ENCODE measurements around the gene ARHGEF33. TPM values are rescaled to one million over a fixed set of nuclear protein-coding genes. Genes with fewer than 3 reads are reported as not detected.

The ARHGEF33 gene
- total RNA-seq, 1 experiment from 2014 or later, result 0.41 TPM

GRCh38 chr2:38959938-38960608, 70.4 kb downstream of the ARHGEF33 start:
- peaks cover 3% of the 10 kb centered on the region; the same call in 1 of the 2 replicates for H3K27me3 ChIP-seq (ENCODE audit: control insufficient read depth, insufficient read depth, low read length)
- peak overlapping the region; percentile 30 to 43 for H3K4me3 ChIP-seq (ENCODE audit: low read depth in 2 of 2, low read length in 2 of 2)
- TF ChIP-seq TCF7L2 (IDR thresholded peaks at IDR 0.05; ENCODE audit: low read depth, low read length) (peak; percentile 69), POLR2AphosphoS5 (IDR thresholded peaks at IDR 0.05; ENCODE audit: low read depth, low read length) (no peak), REST (IDR thresholded peaks at IDR 0.05; ENCODE audit: insufficient read depth in 1 of 2, low read depth in 2 of 2, low read length in 1 of 2) (no peak), CTCF (IDR thresholded peaks at IDR 0.05) (peak; percentile 23)
- BruUV-seq (replicated peaks), result no TSS peak
- intact Hi-C loops (cut with micrococcal nuclease; ENCODE audit: unreplicated experiment), result no loop called here
- H3K36me3 ChIP-seq (ENCODE audit: control insufficient read depth, insufficient read depth, low read length), result no peaks in the 10 kb centered on the region
- POLR2A ChIA-PET, result no interaction called here
- CTCF ChIA-PET, result interaction anchor here (0.6 kb wide), 1 partner anchor 12 kb away, joined by 3 read pairs; no protein-coding TSS in a partner anchor
- H3K9me3 ChIP-seq (ENCODE audit: control insufficient read depth, insufficient read depth, low read depth, low read length), result no peaks in the 10 kb centered on the region
- ATAC-seq, result peak; percentile 95
- DNase-seq (ENCODE audit: low read depth, low spot score), result no peak
- in situ Hi-C loops (cut with HindIII; ENCODE audit: low pct_unique_long_range_greater_than_20kb, low sequenced_read_pairs), result no loop called here
- no peaks in the 10 kb centered on the region for H3K4me1 ChIP-seq (ENCODE audit: control insufficient read depth, insufficient read depth, low read length)
- no peak overlapping the region for H3K27ac ChIP-seq (ENCODE audit: low read length)

- H3K27ac ChIP-seq (ENCODE audit: low read length), result no peak overlapping the region
- H3K36me3 ChIP-seq (ENCODE audit: control insufficient read depth, insufficient read depth, low read length), result no peaks in the 10 kb centered on the region
- in situ Hi-C loops (cut with HindIII; ENCODE audit: low pct_unique_long_range_greater_than_20kb, low sequenced_read_pairs) (no loop called here), intact Hi-C loops (cut with micrococcal nuclease; ENCODE audit: unreplicated experiment) (no loop called here)
- ChIA-PET POLR2A (no interaction called here), CTCF (interaction anchor here (0.6 kb wide), 1 partner anchor 13 kb away, joined by 3 read pairs; no protein-coding TSS in a partner anchor)
- peak overlapping the region; percentile 30 to 43 for H3K4me3 ChIP-seq (ENCODE audit: low read depth in 2 of 2, low read length in 2 of 2)
- H3K9me3 ChIP-seq (ENCODE audit: control insufficient read depth, insufficient read depth, low read depth, low read length), result no peaks in the 10 kb centered on the region
- DNase-seq (ENCODE audit: low read depth, low spot score) (no peak), ATAC-seq (peak; percentile 34)
- no peaks in the 10 kb centered on the region for H3K4me1 ChIP-seq (ENCODE audit: control insufficient read depth, insufficient read depth, low read length)
- BruUV-seq (replicated peaks), result no TSS peak
- H3K27me3 ChIP-seq (ENCODE audit: control insufficient read depth, insufficient read depth, low read length), result peaks cover 3% of the 10 kb centered on the region; the same call in 1 of the 2 replicates
- no peak for TF ChIP-seq POLR2AphosphoS5 (IDR thresholded peaks at IDR 0.05; ENCODE audit: low read depth, low read length)
Observed at GRCh38 chr2:38960609-38961320, 71.1 kb downstream of the ARHGEF33 start.

- ATAC-seq (no peak), DNase-seq (ENCODE audit: low read depth, low spot score) (no peak)
- Histone ChIP-seq H3K36me3 (ENCODE audit: control insufficient read depth, insufficient read depth, low read length) (no peaks in the 10 kb centered on the region), H3K27me3 (ENCODE audit: control insufficient read depth, insufficient read depth, low read length) (no peaks in the 10 kb centered on the region), H3K4me3 (ENCODE audit: low read depth in 2 of 2, low read length in 2 of 2) (no peak overlapping the region), H3K27ac (ENCODE audit: low read length) (no peak overlapping the region), H3K9me3 (ENCODE audit: control insufficient read depth, insufficient read depth, low read depth, low read length) (no peaks in the 10 kb centered on the region), H3K4me1 (ENCODE audit: control insufficient read depth, insufficient read depth, low read length) (no peaks in the 10 kb centered on the region)
- no TSS peak for BruUV-seq (replicated peaks)
- in situ Hi-C loops (cut with HindIII; ENCODE audit: low pct_unique_long_range_greater_than_20kb, low sequenced_read_pairs), result no loop called here
- intact Hi-C loops (cut with micrococcal nuclease; ENCODE audit: unreplicated experiment), result no loop called here
- ChIA-PET POLR2A (no interaction called here), CTCF (no interaction called here)
- TF ChIP-seq REST (IDR thresholded peaks at IDR 0.05; ENCODE audit: insufficient read depth in 1 of 2, low read depth in 2 of 2, low read length in 1 of 2) (no peak), POLR2AphosphoS5 (IDR thresholded peaks at IDR 0.05; ENCODE audit: low read depth, low read length) (no peak), CTCF (IDR thresholded peaks at IDR 0.05) (no peak), SIN3A (IDR thresholded peaks at IDR 0.05; ENCODE audit: borderline replicate concordance, insufficient read depth, low read depth, low read length) (no peak), TCF7L2 (IDR thresholded peaks at IDR 0.05; ENCODE audit: low read depth, low read length) (no peak)
Observed at GRCh38 chr2:38966006-38966405, 76.3 kb downstream of the ARHGEF33 start.
